ENCODE data around the gene NSD2.

- TF ChIP-seq CTCF (conservative IDR thresholded peaks at IDR 0.05 in 1 of 2, IDR thresholded peaks at IDR 0.05 in 1 of 2; ENCODE audit: low read depth in 1 of 2, low read length in 2 of 2), result no peak
- TF ChIP-seq EZH2 (IDR thresholded peaks at IDR 0.05; ENCODE audit: low read length, missing control alignments), result no peak
Measured at GRCh38 chr4:1953335-1953734, 82.1 kb downstream of the NSD2 start.

Measured in fibroblast of lung (primary cell).